NCI-H2196 treated with DMSO at 0.1 percent for 48 hours (cell line): ENCODE measurements around the gene ULBP3.
"Not testable (repeated sequence)": the region's sequence is repeated elsewhere in the genome, so short reads cannot be mapped to it uniquely, and the experiment has no call there.

Experiments used
- DNase-seq: peaks from one replicate; lab custom pipeline; 2025; ENCODE audit not compliant: unreplicated experiment; lab: John Stamatoyannopoulos, UW

ULBP3 gene

GRCh38 chr6:150076196-150076893, 7.4 kb upstream of the ULBP3 start:
- DNase-seq, result no peak

- DNase-seq, result no peak
These were observed 6.1 kb upstream of the ULBP3 start for GRCh38 chr6:150075034-150075421.

DNA sequence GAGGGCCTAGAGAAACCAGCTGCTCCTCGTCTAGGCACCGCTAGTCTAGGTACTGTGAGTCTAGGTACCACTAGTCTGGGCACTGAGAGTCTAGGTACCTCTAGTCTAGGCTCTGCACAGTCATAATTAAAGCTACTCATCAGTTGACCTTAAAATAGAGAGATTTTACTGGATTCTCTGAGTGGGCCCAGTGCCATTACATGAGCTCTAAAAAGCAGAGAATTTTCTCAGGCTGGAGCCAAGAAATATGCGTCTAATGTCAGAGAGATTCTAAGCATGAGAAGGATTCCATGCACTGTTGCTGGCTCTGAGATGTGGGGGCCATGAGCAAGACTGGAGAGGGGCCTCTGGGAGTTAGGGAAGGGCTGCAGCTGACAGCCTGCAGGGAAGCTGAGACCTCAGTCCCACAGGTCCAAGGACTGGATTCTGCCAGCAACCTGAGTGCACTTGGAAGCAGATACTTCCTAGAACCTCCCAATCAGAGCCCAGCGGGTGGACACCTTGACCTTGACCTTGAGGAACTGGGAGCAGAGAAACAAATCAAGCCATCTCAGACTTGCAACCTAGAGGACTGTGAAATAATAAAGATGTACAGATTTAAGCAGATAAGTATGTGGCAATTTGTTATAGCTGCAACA, 5.6 kb upstream of the ULBP3 start:
- DNase-seq, result not testable (repeated sequence)

- no peak for DNase-seq
These were observed 3.3 kb upstream of the ULBP3 start for GRCh38 chr6:150072201-150072600.

GRCh38 chr6:150070236-150070818, 1.4 kb upstream of the ULBP3 start:
- no peak for DNase-seq

- DNase-seq, result no peak
These were observed 785 bp upstream of the ULBP3 start for GRCh38 chr6:150069706-150070105.

DNA sequence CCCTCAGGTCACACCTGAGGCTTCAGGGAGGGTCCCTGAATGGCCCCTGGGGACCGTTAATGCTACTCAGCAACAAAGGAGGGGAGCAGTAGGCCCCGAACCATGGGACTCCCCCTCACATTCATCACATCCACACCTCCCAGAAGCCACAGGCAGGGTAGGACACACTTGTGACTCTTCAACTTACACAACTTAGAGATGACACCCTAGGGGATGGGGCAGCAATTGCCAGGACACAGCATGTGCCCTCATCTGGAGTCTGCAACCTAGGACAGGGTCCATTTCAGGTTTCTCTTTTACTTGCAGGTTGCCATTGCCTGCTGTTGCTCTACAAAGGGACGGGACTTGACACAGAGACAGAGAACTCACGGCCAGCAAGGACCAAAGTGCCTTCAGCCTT, 770 bp downstream of the ULBP3 start:
- DNase-seq, result no peak

DNA sequence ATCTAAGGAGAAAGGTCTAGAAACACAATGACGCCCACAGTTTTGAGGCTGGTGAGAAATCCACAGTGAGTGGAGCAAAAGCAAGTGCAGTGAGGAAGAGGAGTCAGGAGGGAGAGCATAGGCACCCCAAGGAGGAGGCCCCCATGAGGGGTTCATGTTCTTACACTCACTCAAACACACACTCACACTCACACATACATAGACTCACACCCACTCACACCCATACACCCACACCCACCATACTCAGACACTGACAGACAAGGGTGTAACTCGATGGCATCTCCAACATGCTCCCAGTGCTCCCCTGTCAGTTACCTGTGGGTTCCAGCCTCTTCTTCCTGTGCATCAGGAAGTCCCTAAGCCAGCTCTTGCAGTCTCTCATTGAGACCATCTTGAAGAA, 3.8 kb downstream of the ULBP3 start:
- no peak for DNase-seq

GRCh38 chr6:150063640-150064039, 5.3 kb downstream of the ULBP3 start:
- no peak for DNase-seq

GRCh38 chr6:150059973-150060372, 8.9 kb downstream of the ULBP3 start:
- DNase-seq, result not testable (repeated sequence)

DNA sequence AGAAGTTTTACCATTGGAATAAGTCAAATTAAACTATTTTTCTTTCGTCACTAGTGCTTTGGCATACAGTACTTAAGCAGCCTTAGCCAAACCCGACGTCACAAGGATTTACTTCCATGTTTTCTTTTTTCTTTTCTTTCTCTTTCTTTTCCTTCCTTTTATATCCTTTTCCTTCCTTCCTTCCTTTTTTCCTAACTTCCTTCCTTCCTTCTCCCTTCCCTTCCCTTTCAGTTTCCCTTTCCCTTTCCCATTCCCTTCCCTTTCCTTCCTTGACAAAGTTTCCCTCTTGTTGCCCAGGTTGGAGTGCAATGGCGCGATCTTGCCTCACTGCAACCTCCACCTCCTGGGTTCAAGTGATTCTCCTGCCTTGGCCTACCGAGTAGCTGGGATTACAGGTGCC, 9.9 kb downstream of the ULBP3 start:
- no peak for DNase-seq

GRCh38 chr6:150058231-150058792, 10.6 kb downstream of the ULBP3 start:
- DNase-seq, result no peak

DNA sequence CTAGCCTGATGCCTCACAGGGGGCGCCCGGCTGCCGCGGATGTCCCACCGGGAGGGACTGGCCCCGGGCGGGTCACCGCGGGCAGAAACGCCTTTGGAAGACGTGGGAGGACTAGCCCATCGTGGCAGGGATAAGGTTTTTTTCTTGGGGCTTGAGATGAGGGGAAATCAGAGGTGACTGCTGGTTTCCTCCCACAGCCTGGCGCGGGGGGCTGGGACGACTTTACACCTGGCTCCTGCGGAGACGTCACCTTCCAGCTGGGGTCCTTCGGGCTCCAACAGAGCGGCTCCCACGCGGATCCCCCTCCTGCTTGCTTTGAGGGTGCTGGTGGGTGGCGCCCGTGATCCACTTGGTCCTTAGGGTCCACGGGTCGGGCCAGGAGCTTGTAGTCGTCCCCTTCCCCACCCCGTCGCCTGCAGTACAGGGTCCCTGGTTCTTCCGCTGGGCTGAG, 11.4 kb downstream of the ULBP3 start:
- DNase-seq, result no peak

GRCh38 chr6:150056916-150057315, 12.0 kb downstream of the ULBP3 start:
- no peak for DNase-seq

DNA sequence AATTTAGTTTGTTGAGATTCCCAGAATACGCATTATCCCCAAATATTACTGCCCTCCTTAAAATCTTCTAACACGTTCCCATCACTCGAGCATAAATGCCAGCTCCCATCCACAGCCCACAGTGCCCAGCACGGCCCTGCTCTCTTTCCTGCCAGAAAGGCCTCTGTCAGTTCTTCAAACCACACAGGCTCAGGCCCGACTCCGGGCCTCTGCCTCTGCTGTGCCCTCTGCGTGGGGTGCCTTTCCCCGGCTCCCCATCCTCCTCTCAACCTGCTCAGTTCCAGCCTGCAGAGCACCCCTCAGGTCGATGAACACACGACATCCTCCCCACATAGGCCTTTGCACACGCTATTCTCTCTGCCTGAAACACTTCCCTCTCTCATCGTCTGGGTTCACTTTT, 12.8 kb downstream of the ULBP3 start:
- DNase-seq, result no peak

- no peak for DNase-seq
These were observed 13.8 kb downstream of the ULBP3 start for GRCh38 chr6:150055131-150055530.

DNA sequence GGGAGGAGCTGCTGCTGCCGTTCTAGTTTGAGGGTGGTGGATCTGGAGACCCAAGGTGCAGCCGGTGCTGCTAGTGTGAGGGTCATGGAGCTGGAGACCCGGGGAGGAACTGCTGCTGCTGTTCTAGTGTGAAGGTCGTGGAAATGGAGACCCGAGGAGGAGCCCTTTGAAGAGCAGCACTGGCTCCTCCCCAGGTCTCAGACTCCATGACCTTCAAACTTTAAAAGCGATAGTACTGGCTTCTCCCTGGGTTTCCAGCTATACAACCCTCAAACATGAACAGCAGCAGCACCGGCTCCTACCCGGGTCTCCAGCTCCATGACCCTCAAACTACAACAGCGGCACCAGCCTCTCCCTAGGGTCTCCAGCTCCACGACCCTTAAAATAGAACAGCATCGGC, 15.5 kb downstream of the ULBP3 start:
- no peak for DNase-seq

GRCh38 chr6:150050846-150051245, 18.1 kb downstream of the ULBP3 start:
- no peak for DNase-seq

DNA sequence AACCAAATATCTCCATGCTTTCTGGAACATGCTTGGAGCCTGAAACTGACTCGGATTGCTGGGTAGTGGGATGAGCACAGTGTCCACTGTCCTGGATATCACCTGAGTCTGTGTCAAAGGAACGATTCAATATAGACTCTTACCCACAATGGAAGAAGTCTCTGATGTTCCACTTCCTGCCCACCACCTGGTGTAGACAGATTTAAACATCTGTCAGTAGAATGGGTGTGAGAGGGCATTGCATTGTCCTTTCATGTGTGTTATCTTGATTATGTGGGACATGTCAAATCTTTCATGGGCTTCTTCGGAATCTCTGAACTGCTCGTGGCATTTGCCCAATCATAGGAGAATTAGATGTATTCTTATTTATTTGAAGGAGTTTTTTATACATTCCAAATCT, 20.8 kb downstream of the ULBP3 start:
- no peak for DNase-seq

GRCh38 chr6:150046943-150047342, 22.0 kb downstream of the ULBP3 start:
- no peak for DNase-seq

DNA sequence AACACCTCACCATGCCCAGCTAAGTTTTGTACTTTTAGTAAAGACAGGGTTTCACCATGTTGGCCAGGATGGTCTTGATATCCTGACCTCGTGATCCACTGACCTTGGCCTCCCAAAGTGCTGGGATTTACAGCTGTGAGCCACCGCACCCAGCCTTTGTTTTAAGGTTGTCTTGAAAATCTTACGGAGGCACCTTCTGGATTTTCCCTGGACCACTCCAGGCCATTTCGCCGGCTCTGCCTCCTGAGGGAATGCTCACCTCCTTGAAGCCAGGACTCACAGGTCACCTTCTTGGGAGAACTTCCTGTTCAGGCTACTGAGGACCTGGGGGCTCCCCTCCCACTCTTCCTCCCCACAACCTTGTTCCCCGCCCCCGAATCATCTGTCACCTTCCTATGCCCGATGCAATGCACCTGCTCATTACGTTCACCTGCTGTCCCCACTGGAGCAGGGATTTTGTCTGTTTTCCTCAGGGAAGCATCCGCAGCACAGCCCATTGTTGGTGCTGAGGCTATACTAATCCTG, 24.2 kb downstream of the ULBP3 start:
- DNase-seq, result no peak
